Stimulated activated CD4-positive, alpha-beta T cell treated with anti-CD3 and anti-CD28 coated beads, Interleukin-1b, Interleukin-23, amount 100 ng/mL, for 1 hour (primary cell): ENCODE results near the gene F2RL3.
"Not testable (repeated sequence)": the region's sequence is repeated elsewhere in the genome, so short reads cannot be mapped to it uniquely, and the experiment has no call there.

Experiments used
- DNase-seq, 2 donors: peaks; one replicate each; pipeline ENCODE4 v3.0.0-alpha.2; 2020; ENCODE audit warnings: low read depth in 2 of 2

The F2RL3 gene

DNA sequence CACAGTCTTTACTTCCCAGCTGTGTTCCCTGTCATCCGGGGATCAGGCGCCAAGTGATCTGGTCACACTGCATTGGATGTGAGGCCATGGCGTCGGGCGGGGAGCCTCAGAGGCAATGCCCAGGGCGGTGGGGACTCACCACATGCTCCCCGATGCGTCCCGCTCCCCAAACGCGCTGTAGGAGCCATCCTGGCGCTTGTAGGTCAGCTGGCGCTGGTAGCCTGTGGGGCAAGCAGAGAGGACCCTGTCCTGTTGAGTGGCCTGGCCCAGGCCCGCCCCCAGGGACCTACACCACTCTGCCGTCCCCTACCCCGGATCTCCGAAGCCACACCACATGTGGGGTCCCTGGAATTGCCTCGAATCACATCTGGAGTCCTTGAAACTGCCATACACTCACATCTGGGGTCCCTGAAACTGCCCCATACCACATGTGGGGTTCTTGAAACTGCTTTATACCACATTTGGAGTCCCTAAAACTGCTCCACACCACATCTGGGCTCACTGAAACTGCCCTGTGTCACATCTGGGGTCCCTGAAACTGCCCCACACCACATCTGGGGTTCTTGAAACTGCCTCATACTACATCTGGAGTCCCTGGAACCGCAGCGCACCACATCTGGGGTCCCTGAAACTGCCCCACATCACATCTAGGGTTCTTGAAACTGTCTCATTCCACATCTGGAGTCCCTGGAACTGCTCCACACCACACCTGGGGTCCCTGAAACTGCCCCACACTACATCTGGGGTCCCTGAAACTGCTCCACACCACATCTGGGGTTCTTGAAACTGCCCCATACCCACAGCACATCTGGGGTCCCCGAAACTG is 33.2 kb downstream of the F2RL3 start:
- no peak for DNase-seq

DNA sequence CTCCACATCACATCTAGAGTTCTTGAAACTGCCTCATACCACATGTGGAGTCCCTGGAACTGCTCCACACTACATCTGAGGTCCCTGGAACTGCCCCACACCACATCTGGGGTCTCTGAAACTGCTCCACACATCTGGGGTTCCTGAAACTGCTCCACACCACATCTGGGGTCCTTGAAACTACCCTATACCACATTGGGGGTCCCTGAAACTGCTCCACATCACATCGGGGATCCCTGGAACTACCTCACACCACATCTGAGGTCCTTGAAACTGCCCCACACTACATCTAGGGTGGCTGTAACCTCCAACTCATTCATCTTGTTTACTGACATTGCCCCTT is 33.8 kb downstream of the F2RL3 start:
- DNase-seq, result no peak

DNA sequence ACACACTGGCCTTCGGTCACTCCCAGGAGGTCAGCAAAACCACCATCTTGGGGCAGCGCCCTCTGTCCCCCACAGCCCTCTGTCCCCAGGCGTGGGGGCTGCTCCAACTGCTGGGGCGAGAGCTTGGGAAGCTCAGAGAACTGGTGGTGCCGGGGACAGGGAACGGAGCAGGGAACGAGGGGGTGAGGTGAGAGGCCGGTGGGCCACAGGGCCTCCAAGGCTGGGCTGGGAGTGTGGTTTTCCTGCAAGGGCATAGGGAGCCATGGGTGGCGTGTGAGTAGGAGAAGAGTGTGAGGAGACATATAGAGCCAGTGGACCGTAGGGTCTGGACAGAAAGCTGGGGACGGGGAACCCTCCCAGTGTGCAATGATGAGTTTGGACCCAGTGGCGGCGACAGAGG is 34.1 kb downstream of the F2RL3 start:
- no peak for DNase-seq

DNA sequence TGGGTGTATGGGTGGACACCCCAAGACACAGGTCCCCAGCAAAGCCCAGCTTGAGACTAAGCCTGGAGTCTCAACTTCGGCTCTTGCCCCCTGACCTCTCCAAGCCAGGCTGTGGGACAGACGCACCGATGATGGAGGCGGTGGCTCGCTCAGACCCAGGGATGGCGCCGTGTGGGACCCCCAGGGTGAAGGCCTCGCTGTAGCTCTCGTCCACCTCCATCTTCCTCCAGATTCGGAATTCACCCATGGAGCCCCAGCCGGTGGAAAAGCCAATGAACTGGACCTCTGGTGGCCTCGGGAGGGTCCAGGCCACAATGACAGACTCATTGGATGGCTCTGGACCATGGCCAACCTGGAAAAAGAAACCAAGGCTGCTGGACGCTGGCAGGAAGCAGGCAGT is 39.1 kb downstream of the F2RL3 start:
- no peak for DNase-seq

DNA sequence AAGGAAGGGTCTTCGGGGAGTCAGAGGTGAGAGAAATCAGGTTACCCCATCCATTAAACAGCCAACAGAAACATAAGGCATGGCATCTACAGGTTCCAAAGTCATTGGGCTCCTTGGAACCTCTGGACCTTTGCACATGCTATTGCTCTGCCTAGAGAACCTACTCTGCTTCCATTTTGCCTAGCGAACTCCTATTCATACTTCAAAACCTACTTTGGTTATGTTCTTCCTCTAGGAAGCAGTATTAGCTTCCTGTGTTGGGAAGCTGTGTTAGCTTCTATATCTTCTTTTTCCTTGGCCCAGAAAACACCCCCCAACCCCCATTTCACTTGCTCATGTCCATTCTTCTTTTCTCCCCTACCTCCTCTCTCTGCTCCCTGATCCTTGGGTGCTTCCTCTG is 39.6 kb downstream of the F2RL3 start:
- no peak for DNase-seq

DNA sequence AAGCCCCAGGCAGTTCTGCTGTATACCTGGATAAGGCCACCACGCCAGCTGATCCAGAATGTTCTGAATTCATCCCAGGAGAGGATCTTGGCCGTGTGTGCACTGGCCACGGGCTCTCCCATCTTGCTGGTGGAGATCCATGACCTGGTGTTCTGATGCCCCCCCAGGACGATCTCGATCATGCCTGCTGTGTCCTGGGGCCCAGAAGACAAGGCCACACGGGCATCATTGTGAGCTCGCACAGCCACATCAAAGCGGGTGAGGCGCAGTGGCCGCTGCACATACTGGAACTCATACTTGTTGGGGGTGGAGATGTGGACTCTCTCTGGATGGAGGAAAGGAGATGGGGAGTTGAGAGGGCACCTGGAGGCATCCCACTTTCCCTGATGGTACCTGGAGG is 40.1 kb downstream of the F2RL3 start:
- DNase-seq, result no peak

DNA sequence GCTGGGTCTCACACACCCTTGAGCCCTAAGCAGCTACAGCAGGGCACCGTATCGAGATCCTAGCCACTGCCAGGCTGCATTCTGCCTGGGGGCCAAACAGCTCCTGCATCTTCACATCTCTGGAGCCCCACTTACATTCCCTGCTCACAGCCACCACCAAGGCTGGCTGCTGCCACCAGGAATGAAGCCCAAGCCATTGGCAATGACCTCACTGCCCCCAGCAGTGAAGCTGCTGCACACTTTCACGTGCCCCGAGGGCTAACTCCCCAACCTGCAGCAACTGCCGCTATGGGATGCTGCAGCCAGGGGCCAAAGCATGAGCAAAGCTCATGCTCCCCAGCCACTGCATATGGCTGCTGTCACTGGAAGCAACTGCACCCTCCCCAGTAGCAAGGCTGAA is 42.0 kb downstream of the F2RL3 start:
- DNase-seq, result no peak

DNA sequence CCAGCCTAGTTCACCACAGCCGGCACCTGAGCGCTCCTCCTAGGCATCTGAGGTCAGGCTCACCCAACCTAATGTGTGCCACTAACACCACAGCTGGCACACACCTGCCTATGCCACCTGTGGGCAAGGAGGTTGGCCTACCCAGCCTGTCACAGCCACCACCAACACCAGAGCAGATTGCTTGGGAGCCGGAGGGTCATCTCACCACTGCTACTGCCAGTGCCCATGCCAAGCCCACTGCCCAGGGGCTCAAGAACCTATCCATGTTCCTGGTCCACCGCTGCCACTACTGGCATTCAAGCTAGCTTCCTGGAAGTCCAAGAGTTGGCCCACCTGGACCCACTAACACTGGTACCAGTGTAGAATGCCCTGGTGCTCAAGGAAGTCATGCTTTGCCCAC is 42.5 kb downstream of the F2RL3 start:
- DNase-seq, result no peak

DNA sequence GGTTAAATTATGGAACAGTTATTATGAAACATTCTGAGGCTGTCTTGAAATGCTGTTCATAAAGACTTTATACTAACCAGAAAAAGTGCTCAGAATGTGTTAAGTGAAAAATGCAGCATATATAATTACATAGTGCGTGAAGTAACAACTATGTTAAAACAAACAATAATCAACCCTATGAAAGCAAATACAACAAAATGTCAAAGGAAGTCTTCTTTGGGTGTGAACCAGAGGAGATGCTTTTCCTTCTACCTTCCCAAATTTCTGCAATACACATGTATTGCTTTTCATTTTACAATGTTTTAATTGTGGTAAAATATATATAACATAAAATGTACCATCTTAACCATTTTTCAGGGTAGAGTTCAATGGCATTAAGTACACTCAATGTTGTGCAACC is 45.7 kb downstream of the F2RL3 start:
- DNase-seq, result no peak

DNA sequence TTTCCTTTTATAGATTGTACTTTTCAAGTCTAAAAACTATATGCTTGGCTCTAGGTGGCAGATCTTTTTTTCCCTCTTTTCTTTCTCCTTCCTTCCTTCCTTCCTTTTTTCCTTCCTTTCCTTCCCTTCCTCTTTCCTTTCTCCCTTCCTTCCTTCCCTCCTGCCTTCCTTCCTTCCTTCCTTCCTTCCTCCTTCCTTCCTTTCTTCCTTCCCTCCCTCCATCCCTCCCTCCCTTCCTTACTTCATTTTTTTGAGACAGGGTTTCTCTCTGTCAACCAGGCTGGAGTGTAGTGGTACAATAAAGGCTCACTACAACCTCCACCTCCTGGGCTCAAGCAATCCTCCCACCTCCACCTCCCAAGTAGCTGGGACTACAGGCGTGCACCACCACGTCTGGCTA is 48.1 kb downstream of the F2RL3 start:
- DNase-seq, result no peak

DNA sequence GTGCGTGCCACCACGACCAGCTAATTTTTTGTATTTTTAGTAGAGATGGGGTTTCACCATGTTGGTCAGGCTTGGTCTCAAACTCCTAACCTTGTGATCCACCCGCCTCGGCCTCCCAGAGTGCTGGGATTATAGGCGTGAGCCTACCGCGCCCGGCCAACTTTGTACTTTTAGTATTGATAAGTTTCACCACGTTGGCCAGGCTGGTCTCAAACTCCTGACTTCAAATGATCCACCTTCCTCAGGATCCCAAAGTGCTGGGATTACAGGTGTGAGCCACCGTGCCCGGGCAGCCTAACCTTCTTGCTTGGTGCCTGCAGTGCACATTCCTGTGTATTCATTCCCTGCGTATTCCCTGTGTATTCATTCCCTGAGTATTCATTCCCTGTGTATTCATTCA is 49.0 kb downstream of the F2RL3 start:
- not testable (repeated sequence) for DNase-seq

DNA sequence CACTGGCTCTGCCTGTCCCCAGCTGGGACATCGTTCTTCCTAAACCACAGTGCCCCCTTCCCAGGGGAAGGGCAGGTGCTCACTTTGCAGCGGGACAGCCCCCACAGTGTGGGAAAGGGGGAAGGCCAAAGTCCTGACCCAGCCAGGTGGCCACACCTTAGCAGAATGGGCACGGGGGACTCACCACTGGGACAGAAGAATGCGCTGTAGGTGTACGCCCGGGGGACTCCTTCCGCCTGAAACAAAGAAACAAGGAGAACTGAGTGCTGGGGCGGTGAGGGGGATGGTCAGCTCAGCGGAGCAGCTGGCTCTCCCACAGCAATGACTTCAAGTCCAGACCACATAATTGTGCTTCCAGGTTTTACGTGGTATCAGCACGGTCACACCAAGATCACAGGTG is 49.4 kb downstream of the F2RL3 start:
- no peak for DNase-seq

DNA sequence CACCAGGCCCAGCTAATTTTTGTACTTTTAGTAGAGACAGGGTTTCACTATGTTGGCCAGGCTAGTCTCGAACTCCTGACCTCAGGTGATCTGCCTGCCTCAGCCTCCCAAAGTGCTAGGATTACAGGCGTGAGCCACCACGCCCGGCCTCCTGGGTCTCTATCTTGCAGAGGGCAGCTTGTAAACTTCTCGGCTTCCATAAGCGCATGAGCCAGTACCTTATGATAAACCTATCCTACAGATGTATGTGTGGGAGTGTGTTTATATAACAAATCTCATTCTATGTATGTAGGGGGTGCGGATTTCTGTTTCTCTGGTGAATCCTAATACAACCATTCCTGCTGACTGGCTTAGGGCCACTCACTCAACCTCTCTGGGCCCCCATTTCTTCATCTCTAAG is 51.3 kb downstream of the F2RL3 start:
- DNase-seq, result not testable (repeated sequence)

DNA sequence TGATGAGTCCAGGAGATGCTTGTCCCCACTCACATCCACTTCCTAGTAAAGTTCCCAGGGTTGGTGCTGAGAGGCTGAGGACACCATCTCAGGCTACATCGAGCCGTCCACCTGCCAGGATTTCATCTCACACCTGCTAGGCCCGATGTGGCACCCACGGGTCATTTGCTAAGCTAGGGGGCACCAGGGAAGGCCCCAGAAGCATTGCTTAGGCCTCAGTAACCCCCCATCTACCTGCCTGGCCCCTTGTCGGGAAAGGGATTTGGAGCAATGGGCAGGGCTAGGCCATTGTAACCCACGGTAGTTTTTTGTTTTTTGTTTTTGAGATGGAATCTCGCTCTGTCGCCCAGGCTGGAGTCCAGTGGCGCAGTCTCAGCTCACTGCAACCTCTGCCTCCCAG is 51.8 kb downstream of the F2RL3 start:
- DNase-seq, result no peak
